Activated CD4-positive, alpha-beta T cell treated with anti-CD3 and anti-CD28 coated beads, Interleukin-2, amount 50 U/mL, for 16 hours (primary cell): ENCODE results near the gene FBXL17.
"Not testable (repeated sequence)": the region's sequence is repeated elsewhere in the genome, so short reads cannot be mapped to it uniquely, and the experiment has no call there.

ENCODE experiments used
- DNase-seq: peaks from one replicate; pipeline ENCODE4 v3.0.0-alpha.2; 2020

Gene FBXL17

GRCh38 chr5:108238936-108239887 lies 142.7 kb downstream of the FBXL17 start:
- DNase-seq = no peak

DNA sequence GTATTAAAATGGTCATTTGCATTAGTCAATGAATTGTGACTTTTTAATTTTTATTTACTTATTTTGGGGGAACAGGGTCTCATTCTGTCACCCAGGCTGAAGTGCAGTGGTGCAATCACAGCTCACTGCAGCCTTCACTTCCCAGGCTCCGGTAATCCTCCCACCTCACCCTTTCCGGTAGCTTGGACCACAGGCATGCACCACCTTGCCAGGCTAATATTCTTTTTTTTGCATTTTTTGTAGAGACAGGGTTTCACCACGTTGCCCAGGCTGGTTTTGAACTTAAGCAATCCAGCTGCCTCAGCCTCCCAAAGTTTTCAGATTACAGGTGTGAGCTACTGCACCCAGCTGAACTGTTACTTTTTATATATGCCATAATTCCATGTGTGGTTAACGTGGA lies 143.4 kb downstream of the FBXL17 start:
- DNase-seq = no peak

GRCh38 chr5:108233617-108234155 lies 148.2 kb downstream of the FBXL17 start:
- no peak for DNase-seq

- no peak for DNase-seq
These were observed 149.1 kb downstream of the FBXL17 start for GRCh38 chr5:108232805-108233204.

DNA sequence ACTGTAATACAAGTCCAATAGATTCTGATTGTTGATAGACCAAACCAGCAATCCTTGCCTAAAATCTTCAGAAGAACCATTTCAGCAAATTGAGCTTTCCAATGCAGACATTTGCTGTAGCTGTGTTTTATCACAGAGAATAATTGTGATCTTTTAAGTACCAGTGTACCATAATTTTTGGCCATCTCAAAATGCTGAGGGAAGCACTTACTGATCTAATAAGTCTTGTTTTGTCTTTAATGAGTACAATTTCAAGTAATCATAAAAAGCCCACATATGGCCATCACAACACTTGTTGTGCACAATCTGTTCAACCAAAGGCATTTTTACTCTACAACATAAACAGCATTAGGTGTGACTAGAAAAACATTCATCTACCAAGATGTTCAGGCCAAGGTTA lies 159.9 kb downstream of the FBXL17 start:
- DNase-seq = no peak

GRCh38 chr5:108220834-108221233 lies 161.1 kb downstream of the FBXL17 start:
- no peak for DNase-seq

DNA sequence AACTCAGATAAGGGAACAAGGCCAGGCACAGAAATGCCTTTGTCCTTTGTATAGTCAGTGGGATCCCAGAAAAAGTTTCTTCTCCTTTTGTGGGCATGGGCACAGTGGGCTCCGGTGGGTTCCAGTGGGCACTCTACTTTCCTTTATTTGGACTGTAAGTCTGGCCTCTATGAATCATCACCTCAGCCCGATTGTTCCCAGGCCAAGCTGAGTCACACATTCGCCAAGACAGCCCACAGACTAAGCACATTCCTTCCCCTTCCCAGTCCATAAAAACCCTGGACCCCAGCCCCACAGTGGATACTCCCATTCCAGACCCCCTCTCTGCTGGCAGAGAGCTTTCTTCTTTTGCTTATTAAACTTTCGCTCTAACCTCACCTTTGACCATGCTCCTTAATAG lies 165.0 kb downstream of the FBXL17 start:
- DNase-seq = no peak

DNA sequence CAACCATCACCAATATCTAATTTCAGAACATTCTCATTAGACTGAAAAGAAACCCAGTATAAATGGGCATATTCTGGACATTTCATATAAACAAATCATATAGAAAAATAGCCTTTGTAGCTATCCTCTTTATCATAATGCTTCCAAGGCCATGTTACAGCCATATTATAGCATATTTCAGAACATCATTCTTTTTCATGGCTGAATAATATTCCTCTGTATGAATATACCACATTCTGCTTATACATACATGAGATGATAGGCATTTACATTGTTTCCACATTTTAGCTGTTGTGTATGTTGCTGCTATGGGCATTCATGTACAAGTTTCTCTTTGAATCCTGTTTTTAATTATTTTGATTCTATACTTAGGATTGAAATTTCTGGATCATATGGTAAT lies 167.0 kb downstream of the FBXL17 start:
- no peak for DNase-seq

DNA sequence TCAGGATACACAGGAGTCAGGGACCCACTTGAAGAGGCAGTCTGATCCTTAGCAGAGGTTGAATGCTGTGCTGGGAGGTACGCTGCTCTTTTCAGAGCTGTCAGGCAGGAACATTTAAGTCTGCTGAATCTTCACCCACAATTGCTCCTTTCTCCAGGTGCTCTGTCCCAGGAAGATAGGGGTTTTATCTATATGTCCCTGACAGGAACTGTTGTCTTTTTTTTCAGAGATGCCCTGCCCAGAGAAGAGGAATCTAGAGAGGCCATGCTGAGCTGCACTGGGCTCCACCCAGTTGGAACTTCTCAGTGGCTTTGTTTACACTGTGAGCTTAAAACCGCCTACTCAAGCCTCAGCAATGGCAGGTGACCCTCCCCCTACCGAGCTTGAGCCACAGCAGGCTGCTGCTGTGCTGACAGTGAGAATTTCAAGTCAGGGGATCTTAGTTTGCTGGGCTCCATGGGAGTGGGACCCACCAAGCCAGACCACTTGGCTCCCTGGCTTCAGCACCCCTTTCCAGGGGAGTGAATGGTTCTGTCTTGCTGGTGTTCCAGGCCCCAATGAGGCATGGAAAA lies 169.0 kb downstream of the FBXL17 start:
- no peak for DNase-seq

- peak; percentile 15 for DNase-seq
These were observed 175.2 kb downstream of the FBXL17 start for GRCh38 chr5:108206707-108207106.

- DNase-seq = no peak
These were observed 180.2 kb downstream of the FBXL17 start for GRCh38 chr5:108201721-108202120.

- no peak for DNase-seq
These were observed 185.6 kb downstream of the FBXL17 start for GRCh38 chr5:108196276-108196675.

DNA sequence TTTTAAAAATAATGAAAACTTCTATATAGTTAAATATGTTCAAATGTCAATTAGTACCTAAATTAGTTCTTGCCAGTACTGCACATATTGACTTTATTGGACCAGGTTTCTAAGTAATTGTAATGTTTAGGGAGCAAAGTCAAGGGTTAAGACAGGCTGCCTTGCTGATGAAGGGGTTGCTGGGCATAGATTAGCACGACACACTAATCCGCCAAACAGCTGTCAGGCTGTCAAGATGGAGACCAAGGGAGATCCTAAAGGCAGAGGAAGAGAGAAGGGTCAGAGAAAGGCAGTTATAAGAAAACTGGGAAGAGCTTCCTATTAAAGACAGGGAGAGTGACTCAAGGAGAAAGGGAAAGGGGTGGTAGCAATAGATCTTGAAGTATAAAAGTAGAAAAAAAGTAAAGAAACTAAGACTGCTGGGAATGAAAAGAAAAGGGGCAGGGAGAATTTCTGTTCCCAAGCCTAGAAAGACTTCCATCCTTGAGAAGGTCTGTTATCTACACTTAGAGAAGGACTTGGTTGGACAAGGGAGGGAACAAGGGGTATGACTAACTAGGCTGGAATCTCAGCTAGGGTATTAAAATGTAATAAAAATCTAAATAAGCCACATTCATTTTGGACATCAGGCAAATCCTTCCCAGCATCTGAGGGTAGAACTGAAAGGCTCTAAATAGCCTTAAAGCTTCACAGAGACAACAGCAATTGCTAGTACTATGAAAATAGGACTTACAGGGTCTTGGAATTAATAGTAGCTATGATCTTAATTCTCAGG lies 188.7 kb downstream of the FBXL17 start:
- no peak for DNase-seq

DNA sequence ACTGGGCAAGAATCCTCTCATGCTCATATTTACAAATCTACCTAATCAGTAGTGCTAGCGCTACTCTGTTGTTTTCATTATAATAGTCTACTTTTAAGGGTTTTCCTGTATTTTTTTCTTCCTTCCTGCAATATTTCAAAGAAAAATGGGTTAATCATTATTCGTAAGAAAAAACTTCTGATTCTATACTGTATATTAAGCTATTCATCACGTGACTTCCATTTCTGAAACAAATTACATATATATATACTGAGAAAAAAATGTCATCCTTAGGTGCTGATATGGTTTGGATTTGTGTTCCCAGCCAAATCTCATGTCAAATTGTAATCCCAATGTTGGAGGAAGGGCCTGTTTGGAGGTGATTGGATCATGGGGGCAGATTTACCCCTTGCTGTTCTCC lies 197.0 kb downstream of the FBXL17 start:
- DNase-seq = no peak

GRCh38 chr5:108181975-108182374 lies 199.9 kb downstream of the FBXL17 start:
- DNase-seq = no peak

DNA sequence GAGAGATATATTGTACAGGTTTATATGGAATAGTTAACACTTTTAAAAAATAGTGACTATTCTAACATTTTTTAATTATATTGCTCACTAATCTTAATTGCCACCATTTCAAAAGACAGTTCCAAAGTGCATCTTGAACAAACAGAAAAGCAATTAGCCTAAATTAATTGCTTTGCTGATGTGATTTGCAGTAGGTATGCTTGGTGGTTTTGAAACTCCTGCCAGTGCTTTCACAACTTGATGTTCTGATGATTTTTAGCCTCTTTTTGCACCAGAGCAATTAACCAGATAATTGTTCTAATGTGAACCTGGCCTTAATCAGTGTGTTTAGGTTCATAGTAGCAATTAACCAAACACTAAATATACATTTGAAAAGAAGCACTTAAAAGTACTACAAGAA lies 207.6 kb downstream of the FBXL17 start:
- no peak for DNase-seq

- DNase-seq = no peak
These were observed 210.1 kb downstream of the FBXL17 start for GRCh38 chr5:108171759-108172158.

DNA sequence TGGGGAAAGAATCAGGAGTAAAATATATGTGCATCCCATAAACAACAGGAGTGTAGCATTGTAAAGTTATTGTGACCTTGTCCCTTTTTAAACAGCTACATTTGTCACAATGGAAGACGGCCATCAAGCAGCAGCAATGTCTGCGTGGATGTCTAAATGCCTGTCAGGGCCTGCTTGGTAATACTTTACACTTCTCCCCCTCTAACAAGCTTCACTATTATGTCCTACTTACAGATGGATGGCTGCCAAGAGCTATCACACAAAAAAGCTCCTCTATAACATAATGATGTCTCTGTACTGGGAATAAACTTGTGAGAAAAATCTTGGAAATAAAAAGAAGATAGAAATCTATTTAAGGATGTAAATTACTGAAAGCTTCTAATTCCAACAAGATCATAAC lies 213.0 kb downstream of the FBXL17 start:
- DNase-seq = no peak

- no peak for DNase-seq
These were observed 214.7 kb downstream of the FBXL17 start for GRCh38 chr5:108167174-108167573.

DNA sequence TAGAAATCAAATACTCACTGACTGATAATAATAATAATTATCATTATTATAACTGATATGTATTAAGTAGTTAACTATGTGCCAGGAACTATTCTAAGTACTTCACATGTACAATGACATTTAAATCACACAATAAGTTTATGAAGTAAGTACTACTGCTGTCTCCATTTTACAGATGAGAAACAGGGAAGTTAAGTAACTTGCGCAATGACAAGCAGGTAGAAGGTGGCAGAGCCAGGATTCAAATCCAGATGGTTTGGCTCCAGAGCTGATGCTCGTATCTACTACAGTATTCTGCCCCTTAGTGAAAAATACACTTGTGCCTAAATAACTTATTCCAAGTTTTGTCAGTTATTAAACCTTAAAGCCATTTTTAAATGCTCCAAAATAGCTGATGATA lies 217.3 kb downstream of the FBXL17 start:
- no peak for DNase-seq

- DNase-seq = not testable (repeated sequence)
These were observed 229.0 kb downstream of the FBXL17 start for GRCh38 chr5:108152854-108153253.

- DNase-seq = no peak
These were observed 232.5 kb downstream of the FBXL17 start for GRCh38 chr5:108149369-108149768.

- DNase-seq = peak; percentile 8
These were observed 233.2 kb downstream of the FBXL17 start for GRCh38 chr5:108148715-108149139.
